ENCODE results near the gene FHOD3.

The FHOD3 gene

GRCh38 chr18:36613810-36614209 is 316.3 kb downstream of the FHOD3 start:
- in situ Hi-C loops (cut with MboI; ENCODE audit: low sequenced_read_pairs), result no loop called here

GRCh38 chr18:36620788-36621187 is 323.3 kb downstream of the FHOD3 start:
- in situ Hi-C loops (cut with MboI; ENCODE audit: low sequenced_read_pairs), result no loop called here

GRCh38 chr18:36622610-36623009 is 325.1 kb downstream of the FHOD3 start:
- in situ Hi-C loops (cut with MboI; ENCODE audit: low sequenced_read_pairs), result no loop called here

GRCh38 chr18:36623091-36623490 is 325.6 kb downstream of the FHOD3 start:
- in situ Hi-C loops (cut with MboI; ENCODE audit: low sequenced_read_pairs), result no loop called here

- in situ Hi-C loops (cut with MboI; ENCODE audit: low sequenced_read_pairs), result no loop called here
Measured at GRCh38 chr18:36623681-36624190, 326.2 kb downstream of the FHOD3 start.

GRCh38 chr18:36624451-36625167 is 327.1 kb downstream of the FHOD3 start:
- in situ Hi-C loops (cut with MboI; ENCODE audit: low sequenced_read_pairs), result no loop called here

GRCh38 chr18:36625386-36625785 is 327.9 kb downstream of the FHOD3 start:
- in situ Hi-C loops (cut with MboI; ENCODE audit: low sequenced_read_pairs), result no loop called here

GRCh38 chr18:36627637-36628036 is 330.1 kb downstream of the FHOD3 start:
- in situ Hi-C loops (cut with MboI; ENCODE audit: low sequenced_read_pairs), result no loop called here

GRCh38 chr18:36628435-36629137 is 331.1 kb downstream of the FHOD3 start:
- in situ Hi-C loops (cut with MboI; ENCODE audit: low sequenced_read_pairs), result no loop called here

- in situ Hi-C loops (cut with MboI; ENCODE audit: low sequenced_read_pairs), result no loop called here
Measured at GRCh38 chr18:36629138-36629530, 331.6 kb downstream of the FHOD3 start.

GRCh38 chr18:36629836-36630235 is 332.3 kb downstream of the FHOD3 start:
- in situ Hi-C loops (cut with MboI; ENCODE audit: low sequenced_read_pairs), result no loop called here

GRCh38 chr18:36630917-36631316 is 333.4 kb downstream of the FHOD3 start:
- in situ Hi-C loops (cut with MboI; ENCODE audit: low sequenced_read_pairs), result no loop called here

GRCh38 chr18:36633961-36634412 is 336.5 kb downstream of the FHOD3 start:
- in situ Hi-C loops (cut with MboI; ENCODE audit: low sequenced_read_pairs), result no loop called here

- in situ Hi-C loops (cut with MboI; ENCODE audit: low sequenced_read_pairs), result no loop called here
Measured at GRCh38 chr18:36634573-36635216, 337.2 kb downstream of the FHOD3 start.

GRCh38 chr18:36635414-36636096 is 338.0 kb downstream of the FHOD3 start:
- in situ Hi-C loops (cut with MboI; ENCODE audit: low sequenced_read_pairs), result no loop called here

- in situ Hi-C loops (cut with MboI; ENCODE audit: low sequenced_read_pairs), result no loop called here
Measured at GRCh38 chr18:36636237-36636817, 338.8 kb downstream of the FHOD3 start.

GRCh38 chr18:36638224-36638623 is 340.7 kb downstream of the FHOD3 start:
- in situ Hi-C loops (cut with MboI; ENCODE audit: low sequenced_read_pairs), result no loop called here

- in situ Hi-C loops (cut with MboI; ENCODE audit: low sequenced_read_pairs), result no loop called here
Measured at GRCh38 chr18:36640021-36640952, 342.8 kb downstream of the FHOD3 start.

GRCh38 chr18:36643061-36643460 is 345.5 kb downstream of the FHOD3 start:
- in situ Hi-C loops (cut with MboI; ENCODE audit: low sequenced_read_pairs), result no loop called here

GRCh38 chr18:36648803-36649202 is 351.3 kb downstream of the FHOD3 start:
- in situ Hi-C loops (cut with MboI; ENCODE audit: low sequenced_read_pairs), result no loop called here

All from HL-60/S4 treated with retinoic acid at 250 ng/mL for 4 days and 3 days (cell line).